ENCODE data around the gene CCDC8.
"Not testable (repeated sequence)": the region's sequence is repeated elsewhere in the genome, so short reads cannot be mapped to it uniquely, and the experiment has no call there.

Gene CCDC8

DNA sequence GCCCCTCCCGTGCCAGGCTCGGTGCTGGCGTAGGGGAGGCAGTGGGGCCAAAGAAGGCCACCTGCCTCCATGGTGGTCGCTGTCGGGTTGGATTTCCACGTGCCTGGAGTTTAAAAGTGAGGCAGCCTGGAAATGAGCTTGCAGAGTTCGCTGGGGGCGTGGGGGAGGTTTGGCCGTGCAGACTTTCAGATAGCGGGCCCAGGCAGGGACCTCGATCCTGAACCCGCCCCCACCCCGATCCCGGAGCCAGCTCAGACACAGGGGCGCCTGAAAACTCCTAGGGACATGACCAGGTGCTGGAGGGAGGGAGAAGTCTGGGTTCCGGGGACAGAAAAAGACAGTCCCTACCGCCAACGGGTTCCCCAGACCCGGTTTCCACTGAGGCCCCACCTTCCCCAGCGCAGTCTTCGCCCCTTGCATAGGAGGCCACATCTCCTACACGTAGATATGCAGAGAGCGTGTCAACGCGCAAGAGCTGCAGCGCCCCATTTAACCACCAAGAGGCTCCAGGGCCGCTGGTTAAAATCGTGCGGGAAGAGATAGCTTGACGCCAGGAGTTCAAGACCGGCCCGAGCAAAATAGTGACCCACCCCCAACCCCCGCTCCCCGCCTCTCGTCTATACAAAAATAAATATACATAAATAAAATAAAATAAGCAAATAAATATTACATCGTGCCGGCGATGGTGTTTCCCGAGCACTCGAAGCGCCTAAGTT is 8.5 kb downstream of the CCDC8 start:
- no peak for DNase-seq (ENCODE audit: low read depth)

DNA sequence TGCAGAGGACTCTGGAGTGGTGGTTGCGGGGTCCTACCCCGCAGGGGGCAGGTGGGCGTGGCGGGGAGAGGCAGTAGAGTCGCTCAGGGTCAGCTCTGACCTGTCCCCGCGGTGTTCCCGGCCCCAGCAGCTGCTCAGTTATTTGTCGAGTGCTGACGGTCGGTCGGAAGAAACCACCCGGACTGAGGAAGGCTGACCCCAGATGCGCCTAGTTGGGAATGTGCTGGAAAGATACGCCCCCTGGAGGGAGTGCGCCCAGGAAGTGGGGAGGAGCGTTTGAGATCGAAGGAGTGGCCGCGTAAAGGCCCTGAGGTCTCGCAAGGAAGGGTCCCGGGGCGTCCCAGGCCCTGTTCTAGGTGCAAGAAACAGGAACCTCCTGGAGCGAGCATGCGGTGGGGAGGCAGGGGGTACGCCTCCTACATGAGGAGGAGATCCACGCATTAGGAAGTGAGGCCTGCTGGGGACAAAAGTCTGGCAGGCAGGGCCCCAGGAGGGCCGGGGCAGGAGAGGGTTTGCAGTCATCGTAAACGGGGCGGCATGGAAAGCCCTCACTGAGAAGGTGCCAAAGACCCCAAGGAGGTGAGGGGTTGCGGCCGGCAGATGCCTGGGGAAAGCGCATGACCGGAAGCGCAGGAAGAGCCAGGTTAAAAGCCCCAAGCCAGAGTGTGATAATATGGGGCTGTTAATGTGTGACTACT is 9.2 kb downstream of the CCDC8 start:
- no peak for DNase-seq (ENCODE audit: low read depth)

DNA sequence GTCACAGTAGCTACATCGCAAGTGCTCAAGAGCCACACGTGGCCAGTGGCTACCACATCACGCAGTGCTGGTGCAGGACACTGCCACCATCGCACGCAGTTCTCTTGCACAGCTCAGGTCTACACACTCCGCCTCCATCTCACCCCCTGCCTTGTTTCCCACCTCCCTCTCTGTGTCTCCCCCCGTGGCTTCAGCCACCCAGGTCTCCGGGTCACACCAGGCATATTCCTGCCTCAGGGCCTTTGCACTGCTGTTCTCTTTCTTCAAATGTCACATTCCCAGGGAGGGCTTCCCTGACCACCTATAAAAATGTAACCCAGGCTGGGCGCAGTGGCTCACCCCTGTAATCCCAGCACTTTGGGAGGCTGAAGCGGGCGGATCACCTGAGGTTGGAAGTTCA is 10.6 kb downstream of the CCDC8 start:
- DNase-seq (ENCODE audit: low read depth) = no peak

DNA sequence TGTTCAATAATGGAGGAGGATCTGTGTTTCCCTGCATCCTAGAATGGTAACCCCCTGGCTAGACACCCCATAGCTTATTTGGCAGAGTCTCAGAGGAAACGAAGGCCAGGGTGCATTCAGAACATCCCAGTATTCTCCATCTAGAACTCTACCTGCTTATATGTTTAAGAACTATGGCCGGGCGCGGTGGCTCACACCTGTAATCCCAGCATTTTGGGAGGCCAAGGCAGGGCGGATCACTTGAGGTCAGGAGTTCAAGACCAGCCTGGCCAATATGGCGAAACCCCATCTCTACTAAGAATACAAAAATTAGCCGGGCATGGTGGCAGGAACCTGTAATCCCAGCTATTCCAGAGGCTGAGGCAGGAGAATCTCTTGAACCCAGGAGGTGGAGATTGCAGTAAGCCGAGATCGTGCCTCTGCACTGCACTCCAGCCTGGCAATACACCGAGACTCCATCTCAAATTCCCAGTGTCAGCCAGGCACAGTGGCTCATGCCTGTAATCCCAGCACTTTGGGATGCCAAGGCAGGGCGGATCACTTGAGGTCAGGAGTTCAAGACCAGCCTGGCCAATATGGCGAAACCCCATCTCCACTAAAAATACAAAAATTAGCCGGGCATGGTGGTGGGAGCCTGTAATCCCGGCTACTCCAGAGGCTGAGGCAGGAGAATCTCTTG is 15.4 kb downstream of the CCDC8 start:
- DNase-seq (ENCODE audit: low read depth) = not testable (repeated sequence)

DNA sequence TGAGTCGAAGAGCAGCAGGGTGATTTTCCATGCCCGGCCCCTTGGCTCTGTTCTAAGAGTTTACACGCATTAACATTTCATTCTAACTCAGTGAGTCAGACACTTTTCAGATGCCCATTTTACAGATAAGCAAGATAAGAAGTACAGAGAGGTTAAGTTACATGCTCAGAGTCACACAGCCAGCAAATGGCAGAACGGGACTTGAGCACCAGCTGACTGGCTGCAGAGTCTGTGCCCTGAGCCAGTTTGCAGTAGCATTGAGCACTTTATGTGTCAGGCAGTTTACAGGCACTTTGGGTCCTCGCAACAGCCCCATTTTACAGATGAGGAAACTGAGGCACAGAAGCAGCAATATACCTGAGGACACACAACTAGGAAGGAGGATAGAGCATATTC is 19.0 kb downstream of the CCDC8 start:
- DNase-seq (ENCODE audit: low read depth) = no peak

DNA sequence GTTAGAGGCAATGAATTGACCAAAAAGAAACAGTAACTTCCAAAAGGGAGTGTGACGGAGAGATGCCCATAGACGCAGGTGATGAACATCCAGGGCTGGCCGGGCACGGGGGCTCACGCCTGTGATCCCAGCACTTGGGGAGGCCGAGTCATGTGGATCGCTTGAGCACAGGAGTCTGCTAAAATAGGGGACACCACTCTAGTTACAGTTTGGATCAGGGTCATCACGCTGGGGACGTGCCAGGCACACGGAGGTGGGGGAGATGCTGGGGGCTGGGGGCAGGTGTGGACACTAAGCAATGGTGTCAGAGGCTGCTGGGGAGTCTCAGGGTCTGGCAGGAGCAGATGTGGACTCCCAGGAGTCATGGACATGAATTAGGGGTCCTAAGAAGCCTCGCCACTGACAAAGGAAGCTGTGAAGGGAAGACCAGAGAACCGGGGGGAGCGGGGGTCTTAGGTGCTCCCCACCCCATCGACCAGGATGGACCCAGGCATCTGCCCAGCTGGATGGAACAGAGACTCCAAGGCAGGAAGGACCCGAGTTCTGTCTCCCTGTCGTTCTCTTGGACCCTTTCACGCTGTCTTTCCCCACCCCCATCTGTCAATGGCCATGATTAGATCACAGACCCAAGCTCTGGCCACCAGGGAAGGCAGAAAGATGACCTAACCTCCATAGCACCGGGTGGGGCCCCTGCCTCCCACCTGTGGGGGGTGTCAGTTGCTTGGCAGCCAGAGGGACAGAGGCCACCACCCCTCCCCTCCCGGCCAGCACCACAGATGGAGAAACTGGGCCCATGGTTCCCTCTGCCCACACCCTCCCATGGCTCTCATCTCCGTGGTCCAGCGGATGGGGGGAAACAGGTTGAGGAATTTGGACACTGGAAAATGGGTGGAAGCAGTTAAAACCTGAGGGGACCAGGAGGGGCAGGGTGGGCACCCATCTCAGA is 19.6 kb downstream of the CCDC8 start:
- DNase-seq (ENCODE audit: low read depth) = no peak

DNA sequence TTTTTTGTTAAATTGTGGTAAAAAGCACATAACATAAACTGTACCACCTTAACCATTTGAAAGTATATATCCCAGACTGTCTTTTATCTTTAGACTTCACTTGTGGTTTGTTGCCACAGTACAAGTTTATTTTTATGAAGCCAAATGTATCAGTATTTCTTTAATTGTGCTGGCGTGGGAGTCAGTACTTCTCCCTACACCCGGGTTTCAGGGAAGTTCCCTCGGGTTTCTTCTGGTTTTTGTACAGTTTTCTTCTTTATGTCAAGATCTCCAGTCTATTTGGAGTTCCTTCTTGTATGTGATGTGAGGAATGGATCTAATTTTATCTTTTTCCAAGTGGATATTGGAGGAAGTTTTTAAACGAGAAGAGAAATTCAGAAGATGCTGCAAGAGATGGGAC is 20.5 kb downstream of the CCDC8 start:
- DNase-seq (ENCODE audit: low read depth) = no peak

DNA sequence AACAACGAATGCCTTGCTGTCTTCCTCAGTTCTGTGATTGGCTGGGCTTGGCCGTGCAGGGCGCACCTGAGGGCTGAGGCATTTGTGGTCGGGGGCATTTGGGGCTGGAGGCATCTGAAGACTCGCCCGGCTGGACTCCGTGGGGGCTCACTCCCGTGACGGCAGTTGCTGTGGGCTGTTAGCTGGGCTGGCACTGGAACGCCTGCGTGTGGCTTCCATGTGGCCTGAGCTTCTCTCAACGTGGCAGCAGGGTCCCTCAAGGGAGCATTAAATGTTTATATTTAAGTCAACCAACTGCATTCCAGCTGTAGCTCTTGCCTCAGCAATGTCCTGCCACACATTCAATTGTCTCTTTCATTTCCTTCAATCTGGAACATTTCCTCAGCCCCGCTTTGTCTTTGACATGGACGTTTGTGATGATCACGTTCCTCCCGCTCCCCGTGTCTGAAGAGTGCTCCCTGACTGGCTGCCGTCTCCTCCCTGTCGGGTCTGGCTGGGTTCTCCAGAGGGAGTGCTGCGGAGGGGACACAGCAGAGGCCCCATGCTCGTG is 21.0 kb downstream of the CCDC8 start:
- no peak for DNase-seq (ENCODE audit: low read depth)

DNA sequence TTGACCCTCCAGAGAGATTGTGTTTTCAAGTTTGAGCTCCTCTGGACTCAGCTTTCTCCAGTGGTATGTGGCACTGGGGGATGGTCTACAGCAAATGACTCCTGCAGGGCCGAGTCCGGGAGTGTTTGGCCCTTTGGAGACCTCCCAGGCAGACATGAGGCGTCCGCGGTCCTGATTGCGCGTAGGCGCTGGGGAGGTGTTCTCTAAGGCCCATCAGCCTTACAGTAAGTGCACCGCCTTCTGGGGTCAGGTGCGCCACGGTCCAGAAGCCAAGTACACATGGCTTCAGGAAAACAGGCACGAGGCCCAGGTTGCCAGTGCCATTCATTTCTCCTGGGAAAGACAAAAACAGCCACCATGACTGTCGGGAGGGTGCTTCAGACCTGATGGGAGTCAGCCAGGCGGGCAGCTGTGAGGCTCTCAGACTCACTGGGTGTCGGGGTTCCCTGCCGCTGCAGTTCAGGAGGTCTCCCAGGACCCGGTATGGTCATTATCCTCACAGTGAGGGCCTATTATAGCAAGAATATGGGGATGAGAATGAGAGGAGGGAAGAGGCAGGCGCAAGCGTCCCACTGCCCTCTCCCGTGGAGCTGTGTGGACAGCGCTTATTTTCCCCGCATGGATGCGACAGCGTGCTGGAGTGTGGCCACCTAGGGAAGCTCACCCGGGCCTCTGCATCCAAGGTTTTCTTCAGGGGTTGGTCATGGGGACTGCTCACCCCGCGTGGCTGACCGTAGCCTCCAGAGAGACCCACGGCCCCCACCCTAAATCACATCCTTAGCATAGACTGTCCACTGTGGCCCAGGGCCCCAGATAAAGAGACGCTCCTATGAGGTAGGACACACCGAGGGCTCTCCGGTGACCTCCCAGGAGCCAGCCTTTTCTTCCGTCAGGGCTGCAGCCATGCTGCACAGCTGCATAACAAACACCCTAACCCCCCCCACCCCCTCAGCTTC is 21.8 kb downstream of the CCDC8 start:
- no peak for DNase-seq (ENCODE audit: low read depth)

DNA sequence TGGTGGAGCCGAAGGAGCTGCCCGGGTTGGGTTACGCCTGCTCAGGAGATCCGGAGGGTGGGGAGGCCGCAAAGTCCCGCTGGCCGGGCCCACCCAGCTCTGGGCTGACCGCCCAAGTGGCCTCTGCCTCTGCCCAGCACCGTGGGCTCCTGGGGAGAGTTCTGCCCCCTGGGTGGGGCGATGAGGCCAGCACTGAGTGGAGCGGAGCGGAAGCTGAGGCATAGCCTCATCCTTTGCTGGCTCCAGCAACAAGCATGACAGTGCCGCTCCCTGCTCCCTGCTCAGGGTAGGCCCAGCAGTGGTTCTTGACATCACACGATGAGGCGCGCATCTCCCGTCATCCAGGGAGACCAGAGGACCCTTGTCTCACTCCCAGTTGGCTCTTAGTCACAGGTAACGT is 22.5 kb downstream of the CCDC8 start:
- DNase-seq (ENCODE audit: low read depth) = no peak

DNA sequence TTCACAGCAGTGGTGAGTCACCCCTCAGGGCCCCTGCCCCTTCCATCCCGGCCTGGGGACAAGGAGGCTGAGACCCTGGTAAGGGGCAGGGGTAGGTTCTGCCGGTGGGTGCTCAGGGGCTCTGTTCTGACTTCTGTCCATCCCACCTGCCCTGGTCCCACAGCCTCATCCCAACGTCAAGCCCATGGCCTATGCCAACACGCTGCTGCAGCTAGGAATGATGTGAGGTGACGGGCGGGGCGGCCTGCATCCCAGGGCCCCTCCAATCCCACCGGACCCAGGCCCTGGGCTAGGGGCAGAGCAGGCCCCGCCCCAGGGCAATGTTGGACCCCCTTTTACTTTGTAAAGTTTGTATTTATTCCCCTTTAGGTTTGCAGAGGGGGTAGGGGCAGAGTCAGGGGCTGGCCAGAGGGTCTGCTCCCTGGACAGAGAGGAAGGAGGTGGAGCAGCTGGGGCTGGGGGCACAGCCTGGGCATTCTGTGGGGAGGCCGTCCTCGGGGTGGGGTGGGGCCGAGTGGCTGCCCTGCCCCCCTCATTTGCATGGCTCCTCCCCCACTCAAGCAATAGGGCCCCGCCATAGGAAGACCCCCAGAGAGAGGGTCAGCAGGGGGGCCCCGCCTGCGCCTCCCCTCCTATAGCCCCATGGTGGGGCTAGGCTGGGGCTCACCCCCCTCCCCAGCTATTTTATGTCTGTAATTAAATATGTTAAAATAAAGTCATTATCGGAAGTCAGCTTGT is 23.1 kb downstream of the CCDC8 start:
- no peak for DNase-seq (ENCODE audit: low read depth)

DNA sequence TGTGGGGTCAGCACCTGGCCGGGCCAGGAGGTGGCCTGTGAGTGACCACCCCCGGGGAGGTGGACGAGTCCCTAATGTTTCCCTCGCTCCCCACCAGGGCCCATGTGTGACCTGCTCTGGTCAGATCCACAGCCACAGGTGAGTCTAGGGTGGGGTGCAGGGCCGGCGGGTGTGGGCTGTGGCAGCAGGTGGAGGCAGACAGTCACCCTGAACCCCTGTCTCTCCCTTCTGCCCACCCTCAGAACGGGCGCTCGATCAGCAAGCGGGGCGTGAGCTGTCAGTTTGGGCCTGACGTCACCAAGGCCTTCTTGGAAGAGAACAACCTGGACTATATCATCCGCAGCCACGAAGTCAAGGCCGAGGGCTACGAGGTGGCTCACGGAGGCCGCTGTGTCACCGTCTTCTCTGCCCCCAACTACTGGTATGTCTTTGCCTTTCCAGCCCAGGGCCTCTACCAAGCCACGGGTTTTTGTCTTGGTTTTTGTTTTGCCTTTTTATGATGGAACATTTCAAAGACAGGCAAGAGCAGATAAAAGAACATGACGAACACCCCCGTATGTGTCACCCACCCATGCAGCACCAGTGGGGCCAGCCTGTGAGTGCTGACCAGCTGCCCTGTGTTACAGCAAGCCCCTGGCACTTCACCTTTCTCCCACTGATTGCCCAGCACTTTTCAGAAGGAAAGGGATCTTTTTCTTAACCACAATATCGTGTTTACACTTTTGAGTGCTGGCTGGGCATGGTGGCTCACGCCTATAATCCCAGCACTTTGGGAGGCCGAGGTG is 24.9 kb downstream of the CCDC8 start:
- no peak for DNase-seq (ENCODE audit: low read depth)

DNA sequence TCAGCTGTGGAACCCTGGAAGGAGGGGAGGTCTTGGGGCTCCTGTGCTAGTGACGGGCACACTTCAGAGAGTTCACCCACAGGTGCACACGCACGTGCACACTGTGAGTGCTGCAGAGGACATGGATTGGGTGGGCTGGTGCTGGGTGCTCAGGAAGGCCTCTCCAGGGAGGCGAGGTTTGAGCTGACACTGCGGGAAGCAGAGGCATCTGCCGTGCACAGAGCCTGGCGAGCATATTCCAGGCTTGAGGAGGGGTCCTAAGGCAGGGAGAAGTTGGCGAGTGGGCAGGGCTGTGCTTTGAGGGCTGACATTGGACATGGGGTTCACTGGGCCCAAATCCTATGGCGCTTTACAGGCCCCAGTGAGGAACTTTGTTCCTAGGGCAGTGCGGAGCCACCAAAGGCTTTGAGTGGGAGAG is 25.6 kb downstream of the CCDC8 start:
- no peak for DNase-seq (ENCODE audit: low read depth)

DNA sequence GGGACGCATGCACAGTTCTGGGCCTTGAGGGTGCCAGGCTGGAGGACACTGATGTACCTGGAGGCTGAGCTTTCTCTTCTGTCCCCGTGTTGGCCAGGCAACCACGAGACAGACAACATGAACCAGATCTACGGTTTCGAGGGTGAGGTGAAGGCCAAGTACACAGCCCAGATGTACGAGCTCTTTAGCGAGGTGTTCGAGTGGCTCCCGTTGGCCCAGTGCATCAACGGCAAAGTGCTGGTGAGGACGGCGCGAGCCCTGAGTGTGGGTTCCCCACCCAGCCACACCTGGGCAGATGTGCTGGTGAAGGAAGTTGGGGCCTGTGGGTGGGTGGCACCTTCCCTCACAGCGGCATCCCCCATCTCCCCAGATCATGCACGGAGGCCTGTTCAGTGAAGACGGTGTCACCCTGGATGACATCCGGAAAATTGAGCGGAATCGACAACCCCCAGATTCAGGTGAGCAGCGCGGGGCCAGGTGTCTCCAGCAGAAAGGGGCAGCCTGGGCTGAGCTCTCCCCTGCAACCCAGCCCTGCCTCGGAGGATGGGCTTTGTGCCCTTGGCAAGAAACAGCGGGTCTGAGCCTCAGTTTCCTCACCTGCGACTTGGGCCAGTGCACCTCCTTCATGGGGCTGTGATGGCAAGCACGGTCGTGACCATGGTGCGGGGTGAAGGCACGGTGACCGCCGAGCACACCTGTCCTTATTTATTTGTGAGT is 26.2 kb downstream of the CCDC8 start:
- no peak for DNase-seq (ENCODE audit: low read depth)

DNA sequence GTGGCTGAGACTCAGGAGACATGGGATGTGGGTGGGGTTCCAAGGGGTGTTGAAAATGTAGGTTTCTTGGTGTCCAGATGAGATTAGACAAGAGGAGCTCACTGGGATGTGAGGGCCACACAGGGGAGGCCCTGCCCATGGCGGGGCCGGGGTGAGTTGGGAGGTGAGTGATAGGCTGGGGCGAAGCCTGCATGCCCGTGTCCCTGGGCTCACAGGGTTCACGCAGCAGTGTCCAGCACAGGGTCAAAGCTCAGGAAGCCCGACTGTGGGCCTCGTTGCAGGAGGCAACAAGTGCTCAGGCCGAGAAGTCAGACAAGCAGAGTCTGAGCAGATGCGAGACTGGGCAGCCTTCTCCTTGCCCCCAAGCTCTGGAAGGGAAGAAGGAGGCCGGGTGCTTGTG is 27.2 kb downstream of the CCDC8 start:
- no peak for DNase-seq (ENCODE audit: low read depth)

DNA sequence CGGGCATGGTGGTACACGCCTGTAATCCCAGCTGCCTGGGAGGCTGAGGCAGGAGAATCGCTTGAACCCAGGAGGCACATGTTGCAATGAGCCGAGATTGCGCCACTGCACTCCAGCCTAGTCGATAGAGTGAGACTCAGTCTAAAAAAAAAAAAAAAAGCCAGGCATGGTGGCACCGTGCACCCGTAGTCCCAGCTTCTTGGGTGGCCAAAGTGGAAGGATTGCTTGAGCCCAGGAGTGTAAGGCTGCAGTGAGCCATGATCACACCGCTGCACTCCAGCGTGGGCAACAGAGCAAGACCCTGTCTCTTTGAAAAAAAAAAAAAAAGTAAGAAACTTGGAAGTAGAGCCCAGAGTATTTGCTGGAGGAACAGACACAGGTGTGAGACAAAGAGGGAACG is 27.7 kb downstream of the CCDC8 start:
- DNase-seq (ENCODE audit: low read depth) = no peak

DNA sequence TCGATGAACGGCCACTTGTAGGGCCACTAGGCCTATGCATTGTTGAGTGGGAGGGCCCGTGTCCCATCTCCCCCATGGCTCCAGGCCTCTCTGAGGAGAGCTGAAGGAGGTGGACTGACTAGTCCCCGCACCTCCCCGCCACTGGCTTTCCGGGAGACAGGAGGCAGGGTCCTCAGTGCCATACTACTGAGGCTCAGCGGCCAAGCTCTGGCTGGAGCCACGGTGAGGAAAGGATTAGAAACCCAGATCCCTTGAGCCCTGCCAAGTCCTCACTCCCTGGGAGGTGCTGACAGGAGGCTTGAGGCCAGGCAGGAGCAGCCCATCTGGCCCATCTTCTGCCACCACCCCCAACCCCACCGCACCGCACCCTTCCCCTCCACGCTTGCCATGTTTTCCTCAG is 29.0 kb downstream of the CCDC8 start:
- DNase-seq (ENCODE audit: low read depth) = no peak

DNA sequence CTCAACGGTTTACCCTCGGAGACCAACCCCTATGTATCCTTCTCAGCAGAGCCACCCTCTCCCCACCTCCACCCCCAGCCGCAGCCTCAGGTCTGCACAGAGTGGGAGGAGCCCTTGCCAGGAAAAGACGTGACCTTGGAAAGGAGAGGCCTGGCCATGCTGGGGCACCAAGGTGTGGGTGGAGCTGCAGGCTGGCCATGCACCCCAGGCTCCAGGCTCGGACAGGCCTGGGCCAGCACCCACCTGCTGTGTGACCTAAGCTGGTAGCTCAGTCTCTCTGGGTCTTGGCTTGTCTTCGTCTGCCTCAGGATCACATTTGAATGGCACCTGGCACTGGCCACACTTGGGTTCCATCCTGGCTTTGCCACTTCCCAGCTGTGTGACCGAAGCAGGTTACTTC is 29.5 kb downstream of the CCDC8 start:
- no peak for DNase-seq (ENCODE audit: low read depth)

Measured in activated T-helper 1 cell treated with Interleukin-2 at 50 U/mL for 16 hours (primary cell).